Measurements from ENCODE around the gene CD79A.
A peak's percentile ranks its signal among the peaks of the same experiment; 100 is the strongest.
"Not testable (repeated sequence)": the region's sequence is repeated elsewhere in the genome, so short reads cannot be mapped to it uniquely, and the experiment has no call there.

The CD79A gene

GRCh38 chr19:41870401-41870873 lies 6.6 kb upstream of the CD79A start:
- Mint-ChIP-seq H3K4me1 (peaks cover 8% of the 10 kb centered on the region), H3K4me3 (no peak overlapping the region), H3K36me3 (ENCODE audit: low read depth) (peaks cover 27% of the 10 kb centered on the region), H3K27ac (no peak overlapping the region), H3K27me3 (ENCODE audit: low read depth) (no peaks in the 10 kb centered on the region), H3K9me3 (no peaks in the 10 kb centered on the region)
- TF ChIP-seq CTCF (IDR thresholded peaks at IDR 0.05; ENCODE audit: unreplicated experiment in 3 of 3) = no peak

GRCh38 chr19:41871573-41872383 lies 5.3 kb upstream of the CD79A start:
- Mint-ChIP-seq H3K4me3 (no peak overlapping the region), H3K36me3 (ENCODE audit: low read depth) (peaks cover 21% of the 10 kb centered on the region), H3K27ac (peak overlapping the region in 1 of 3 experiments; percentile 48), H3K27me3 (ENCODE audit: low read depth) (peaks cover 2% of the 10 kb centered on the region), H3K9me3 (no peaks in the 10 kb centered on the region), H3K4me1 (peaks cover 8% of the 10 kb centered on the region)
- no peak for TF ChIP-seq CTCF (IDR thresholded peaks at IDR 0.05; ENCODE audit: unreplicated experiment in 3 of 3)

GRCh38 chr19:41872384-41872774 lies 4.7 kb upstream of the CD79A start:
- peaks cover 3% of the 10 kb centered on the region for H3K27me3 Mint-ChIP-seq (ENCODE audit: low read depth)
- no peak for TF ChIP-seq CTCF (IDR thresholded peaks at IDR 0.05; ENCODE audit: unreplicated experiment in 3 of 3)

GRCh38 chr19:41872775-41873647 lies 4.1 kb upstream of the CD79A start:
- peak; percentile 54 to 70 (median 66) for TF ChIP-seq CTCF (IDR thresholded peaks at IDR 0.05; ENCODE audit: unreplicated experiment in 3 of 3)
- Mint-ChIP-seq H3K27ac (no peak overlapping the region), H3K4me1 (peaks cover 3% of the 10 kb centered on the region), H3K4me3 (no peak overlapping the region), H3K27me3 (ENCODE audit: low read depth) (peaks cover 3% of the 10 kb centered on the region), H3K9me3 (no peaks in the 10 kb centered on the region), H3K36me3 (ENCODE audit: low read depth) (peaks cover 17% of the 10 kb centered on the region)

More at GRCh38 chr19:41872384-41872774, 4.7 kb upstream of the CD79A start:
- Mint-ChIP-seq H3K9me3 (no peaks in the 10 kb centered on the region), H3K4me3 (no peak overlapping the region), H3K27ac (no peak overlapping the region), H3K4me1 (peaks cover 8% of the 10 kb centered on the region), H3K36me3 (ENCODE audit: low read depth) (peaks cover 21% of the 10 kb centered on the region)

- not testable (repeated sequence) for H3K4me3 Mint-ChIP-seq; H3K27ac Mint-ChIP-seq; H3K4me1 Mint-ChIP-seq; H3K9me3 Mint-ChIP-seq; H3K36me3 Mint-ChIP-seq (ENCODE audit: low read depth); H3K27me3 Mint-ChIP-seq (ENCODE audit: low read depth)
Measured at GRCh38 chr19:41875973-41876372, 1.1 kb upstream of the CD79A start.
